HG02678 (cell line): ENCODE results near the gene PBX4.
"Not testable (repeated sequence)": the region's sequence is repeated elsewhere in the genome, so short reads cannot be mapped to it uniquely, and the experiment has no call there.

Source experiments
- ATAC-seq: cut with Tn5 transposase; IDR thresholded peaks from one replicate; pipeline ENCODE4 v1.9.1; 2021; ENCODE audit warnings: mild to moderate bottlenecking, moderate library complexity; ENCODE audit not compliant: unreplicated experiment

The PBX4 gene, protein sequence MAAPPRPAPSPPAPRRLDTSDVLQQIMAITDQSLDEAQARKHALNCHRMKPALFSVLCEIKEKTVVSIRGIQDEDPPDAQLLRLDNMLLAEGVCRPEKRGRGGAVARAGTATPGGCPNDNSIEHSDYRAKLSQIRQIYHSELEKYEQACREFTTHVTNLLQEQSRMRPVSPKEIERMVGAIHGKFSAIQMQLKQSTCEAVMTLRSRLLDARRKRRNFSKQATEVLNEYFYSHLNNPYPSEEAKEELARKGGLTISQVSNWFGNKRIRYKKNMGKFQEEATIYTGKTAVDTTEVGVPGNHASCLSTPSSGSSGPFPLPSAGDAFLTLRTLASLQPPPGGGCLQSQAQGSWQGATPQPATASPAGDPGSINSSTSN

DNA sequence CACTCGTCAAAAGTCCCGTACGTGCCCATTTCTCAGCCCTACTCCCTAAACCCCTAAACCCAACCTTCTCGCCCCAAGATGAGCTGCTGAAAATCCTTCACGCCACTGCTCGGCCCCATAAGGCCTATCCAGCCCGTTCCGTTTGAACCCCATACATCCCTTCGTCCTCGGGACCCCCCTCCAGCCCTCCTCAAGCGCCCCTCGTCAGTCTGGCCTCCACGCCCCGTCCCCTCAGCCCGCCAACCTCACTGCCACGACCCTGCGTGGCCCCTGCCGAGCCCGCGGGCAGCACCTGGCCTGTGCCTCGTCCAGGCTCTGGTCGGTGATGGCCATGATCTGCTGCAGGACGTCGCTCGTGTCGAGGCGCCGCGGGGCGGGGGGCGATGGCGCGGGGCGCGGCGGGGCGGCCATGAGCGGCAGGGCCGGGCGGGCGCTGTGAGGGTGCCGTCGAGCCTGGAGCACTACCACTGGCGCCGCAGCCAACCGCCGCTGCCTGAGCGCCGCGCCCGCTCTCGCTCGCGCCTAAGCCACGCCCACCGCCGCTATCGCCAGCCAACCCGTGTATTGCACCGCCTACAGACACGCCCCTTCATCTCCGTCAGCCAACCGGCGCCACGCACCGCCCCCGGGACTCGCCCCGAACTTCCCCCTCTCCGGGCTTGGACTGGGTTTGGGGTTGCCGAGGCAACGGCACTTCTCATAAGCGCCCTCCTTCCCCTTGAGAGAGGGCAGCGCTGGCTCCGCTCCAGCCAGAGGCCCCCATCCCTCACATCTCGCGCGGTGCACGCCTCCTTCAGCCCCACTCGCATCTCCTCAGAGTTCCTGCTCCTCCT, at the start of gene PBX4:
PBX4 (minus strand) TSS at position 469 of the 833 bp plus-strand sequence; CDS start at position 411, 58 bp downstream.
- ATAC-seq, result peak; percentile 98

DNA sequence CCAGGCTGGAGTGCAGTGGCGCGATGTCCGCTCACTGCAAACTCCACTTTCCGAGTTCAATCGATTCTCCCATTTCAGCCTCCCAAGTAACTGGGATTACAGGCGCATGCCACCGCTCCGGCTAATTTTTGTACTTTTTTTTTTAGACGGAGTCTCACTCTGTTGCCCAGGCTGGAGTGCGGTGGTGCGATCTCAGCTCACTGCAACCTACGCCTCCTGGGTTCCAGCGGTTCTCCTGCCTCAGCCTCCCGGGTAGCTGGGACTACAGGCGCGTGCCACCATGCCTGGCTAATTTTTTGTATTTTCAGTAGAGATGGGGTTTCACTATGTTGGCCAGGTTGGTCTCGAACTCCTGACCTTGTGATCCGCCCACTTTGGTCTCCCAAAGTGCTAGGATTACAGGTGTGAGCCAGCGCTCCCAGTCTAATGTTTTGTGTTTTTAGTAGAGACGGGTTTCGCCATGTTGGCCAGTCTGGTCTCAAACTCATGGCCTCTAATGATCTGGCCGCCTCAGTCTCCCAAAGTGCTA, 47.0 kb upstream of the PBX4 start:
- ATAC-seq, result not testable (repeated sequence)

DNA sequence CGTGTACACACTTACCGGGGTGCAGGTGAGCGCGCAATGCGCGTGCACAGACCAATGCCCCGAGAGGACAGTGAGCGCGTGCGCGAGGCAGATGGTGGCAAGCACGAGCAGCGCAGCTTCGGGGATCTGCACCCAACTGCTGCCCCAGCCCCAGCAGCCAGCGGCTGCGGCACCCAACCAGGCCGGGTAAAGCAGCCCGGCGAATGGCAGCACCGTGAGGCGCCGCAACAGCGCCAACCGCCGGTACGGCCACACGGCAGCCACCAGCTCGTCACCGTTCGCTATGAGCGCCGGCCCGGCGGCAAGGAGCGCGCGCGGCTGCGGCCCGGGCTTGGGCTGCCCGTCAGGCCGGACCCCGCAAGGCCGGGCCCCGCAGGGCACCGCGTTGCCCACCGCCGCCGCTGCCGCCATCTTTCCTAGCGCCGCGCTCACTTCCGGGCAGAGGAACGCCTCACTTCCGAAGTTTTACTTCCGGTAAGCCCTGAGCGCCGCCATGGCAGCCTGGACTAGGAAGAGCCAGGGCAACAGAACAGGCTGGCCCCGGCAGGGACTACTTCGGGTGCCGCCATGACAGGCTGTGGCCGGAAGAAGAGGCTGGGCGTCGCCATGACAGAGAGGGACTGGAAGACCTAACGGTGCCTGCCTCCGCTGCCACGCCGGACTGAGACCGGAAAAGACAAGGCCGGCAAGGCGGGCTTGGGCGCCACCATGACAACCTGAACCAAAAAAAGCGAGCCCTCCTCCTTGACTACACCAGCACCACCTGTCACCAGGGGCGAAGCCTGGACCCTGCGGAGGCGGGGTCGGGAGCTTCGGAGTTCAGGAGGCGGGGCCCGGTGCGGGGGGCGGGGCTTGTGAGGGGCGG, 45.0 kb upstream of the PBX4 start, which contains the start of gene ATP13A1:
ATP13A1 (minus strand) TSS at position 421 of the 865 bp plus-strand sequence; CDS start at position 411, 10 bp downstream.
- peak; percentile 72 for ATAC-seq

DNA sequence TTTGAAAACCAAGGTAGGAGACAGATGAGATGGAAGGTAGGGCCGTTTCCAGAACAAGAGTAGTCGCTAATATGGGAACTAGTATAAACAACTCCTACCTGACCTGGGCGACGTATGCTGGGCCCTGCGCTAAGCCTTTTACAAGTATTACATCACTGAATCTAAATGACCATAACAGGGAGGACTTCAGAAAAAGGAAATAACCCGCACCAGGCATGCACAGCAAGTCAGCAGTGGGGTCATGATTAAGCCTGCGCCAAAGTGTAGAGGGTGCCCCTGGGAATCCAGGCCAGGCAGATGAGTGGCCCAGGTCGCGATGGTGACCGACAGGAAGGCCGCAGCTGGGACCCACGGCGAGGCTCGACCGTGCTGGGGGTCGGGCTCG, 44.4 kb upstream of the PBX4 start:
- no peak for ATAC-seq

DNA sequence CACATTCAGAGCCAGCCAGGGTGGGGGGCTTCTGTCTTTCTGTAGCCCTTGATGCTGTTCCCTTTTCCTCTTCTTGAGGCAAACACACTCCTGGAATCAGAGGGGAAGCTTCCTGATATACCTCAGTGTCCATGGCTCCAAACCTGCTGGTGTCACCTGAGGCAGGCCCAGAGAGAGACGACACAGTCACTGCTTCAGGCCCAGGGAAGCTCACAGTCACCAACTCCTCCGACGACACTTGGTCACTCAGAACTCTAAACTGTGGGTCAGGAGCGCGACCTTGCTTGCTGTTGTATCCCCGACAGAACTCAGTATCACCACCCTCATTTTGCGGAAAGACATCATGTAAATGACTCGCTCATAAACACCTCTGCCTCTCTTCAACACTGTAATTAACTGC, 43.9 kb upstream of the PBX4 start:
- ATAC-seq, result no peak

DNA sequence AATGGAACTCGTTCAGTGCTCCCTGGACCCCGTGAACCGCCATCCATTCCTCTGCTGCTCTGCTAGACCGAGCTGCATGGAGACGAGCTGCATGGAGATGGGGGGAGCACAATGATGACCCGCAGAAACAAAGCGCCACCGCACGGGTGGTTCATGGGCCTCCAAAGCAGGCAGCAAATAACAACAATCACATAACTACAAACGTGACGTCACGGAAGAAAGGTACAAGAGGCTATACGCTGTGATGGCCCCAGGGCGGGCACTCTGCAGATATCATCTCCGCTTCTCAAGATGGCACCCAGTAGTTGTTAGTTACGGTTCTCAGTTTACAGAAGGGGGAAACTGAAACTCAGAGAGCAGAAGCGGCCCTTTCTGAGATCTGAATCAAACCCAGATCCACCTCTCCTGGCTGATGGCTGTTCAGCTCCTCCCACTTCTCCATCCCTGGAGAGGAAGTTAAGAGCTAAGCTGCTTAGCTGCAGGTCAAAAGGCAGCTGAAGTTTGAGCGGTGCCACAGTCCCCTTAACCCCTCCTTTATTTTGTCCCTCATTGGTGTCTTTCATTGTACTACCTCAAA, 43.3 kb upstream of the PBX4 start:
- peak; percentile 30 for ATAC-seq

DNA sequence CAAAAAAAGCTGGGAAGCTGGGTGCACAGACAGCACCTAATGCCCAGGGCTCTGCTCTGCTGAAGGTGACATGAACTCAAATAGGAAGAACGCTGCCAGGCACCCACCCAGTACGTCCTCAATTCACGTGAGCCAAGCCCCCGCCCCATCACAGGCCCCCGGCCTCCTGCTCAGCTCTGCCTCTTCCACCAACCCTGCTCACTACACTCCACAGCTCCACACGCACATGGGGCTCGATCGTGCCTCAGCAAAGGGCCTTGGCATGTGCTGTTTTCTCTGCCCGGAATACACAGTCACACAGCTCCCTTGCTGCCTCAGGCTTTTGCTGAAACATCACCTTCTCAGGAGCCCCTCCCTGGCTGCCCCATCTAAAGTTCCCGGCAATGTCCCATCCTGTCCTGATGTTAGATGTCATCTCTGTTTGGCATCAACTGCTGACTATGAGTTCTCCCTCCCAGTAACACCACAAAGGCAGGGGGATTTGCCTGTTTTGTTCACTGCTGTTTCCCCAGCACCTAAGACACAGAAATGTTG, 42.7 kb upstream of the PBX4 start:
- ATAC-seq, result no peak

DNA sequence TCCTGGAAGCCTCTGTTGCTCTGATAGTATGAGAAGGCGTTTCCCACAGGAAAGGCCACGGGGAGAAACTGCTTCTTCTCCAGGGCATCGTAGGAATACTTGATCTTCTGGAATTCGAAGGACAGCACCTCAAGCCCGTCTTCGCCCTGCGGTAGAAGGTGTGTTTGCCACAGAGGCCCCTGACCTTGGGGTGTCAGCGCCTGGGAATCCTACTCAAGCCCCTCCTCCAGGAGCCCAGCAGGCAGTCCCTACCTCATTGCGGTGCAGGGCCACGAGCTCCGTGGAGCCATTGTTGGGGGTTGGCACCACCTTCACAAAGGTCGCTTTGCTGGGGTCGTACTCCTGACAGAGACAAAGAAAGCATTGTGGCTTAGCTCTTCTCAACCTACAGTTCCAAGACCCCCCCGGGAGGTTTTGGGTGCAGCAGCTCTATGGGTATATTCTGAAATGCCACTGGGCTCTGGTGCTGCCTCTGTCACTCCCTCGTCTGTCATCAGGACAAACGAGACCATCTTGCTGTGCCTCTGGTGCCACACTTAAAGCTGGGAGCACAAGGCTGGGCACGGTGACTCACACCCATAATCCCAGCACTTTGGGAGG, 41.3 kb upstream of the PBX4 start:
- ATAC-seq, result no peak

DNA sequence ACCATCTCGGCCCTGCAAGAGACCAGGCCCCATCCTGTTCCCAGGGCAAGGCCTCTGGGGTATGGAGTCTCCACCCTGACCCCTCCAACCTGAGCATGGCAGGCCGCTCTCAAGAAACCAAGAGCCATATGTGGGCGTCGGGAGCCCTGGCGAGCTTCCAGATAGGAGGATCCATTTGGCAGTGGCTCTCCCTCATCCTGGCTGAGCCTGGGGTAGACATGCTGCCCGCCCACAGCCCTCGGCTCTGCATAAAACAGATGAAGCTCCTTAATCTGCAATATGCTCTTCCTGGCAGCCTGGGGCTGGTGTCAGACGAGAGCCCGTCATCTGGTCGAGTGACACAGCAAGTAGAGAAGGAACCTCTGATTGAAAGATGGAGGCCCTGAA, 38.9 kb upstream of the PBX4 start:
- ATAC-seq, result no peak

DNA sequence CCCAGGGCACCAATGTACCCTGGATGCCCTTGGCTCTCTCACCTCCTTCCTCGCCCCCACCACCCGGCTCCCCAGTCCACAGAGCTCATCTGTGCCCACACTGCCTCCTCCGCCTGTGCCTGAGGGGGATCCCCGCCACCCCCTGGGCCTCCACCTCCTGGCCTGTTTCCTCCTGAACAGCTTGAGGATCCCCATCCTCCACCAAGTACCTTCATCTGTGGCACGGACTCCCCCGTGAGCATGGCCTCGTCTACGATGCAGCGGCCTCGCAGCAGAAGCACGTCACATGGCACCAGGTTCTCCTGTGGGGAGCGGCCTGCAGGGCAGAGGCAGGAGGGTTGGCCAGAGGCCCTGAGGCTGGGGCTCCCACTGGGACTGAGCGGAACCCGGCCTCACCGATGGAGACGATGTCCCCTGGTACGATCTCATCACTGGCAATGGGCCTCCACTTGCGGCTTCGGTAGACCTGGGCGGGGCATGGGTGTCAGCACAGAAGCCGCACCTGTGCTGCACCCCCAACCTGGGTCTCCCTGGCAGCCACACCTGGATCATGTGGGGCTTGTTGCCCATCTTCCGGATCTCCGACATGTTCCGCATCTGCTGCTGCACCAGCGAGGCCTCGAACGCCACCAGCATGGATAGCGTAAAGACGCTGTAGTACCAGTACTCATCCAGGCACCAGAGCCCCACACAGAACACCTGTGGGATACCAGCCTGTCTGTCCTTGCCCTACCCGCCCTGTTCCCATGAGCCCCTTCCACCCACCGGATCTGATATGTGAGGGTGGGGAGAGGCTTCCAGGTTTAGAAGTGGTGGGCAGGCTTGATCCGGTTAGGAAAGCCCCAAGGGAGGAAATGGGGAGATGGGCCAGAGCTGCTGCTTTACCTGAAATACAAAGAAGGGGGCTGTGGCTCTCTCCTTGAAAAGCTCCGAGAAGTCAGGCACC, 38.2 kb upstream of the PBX4 start:
- no peak for ATAC-seq

DNA sequence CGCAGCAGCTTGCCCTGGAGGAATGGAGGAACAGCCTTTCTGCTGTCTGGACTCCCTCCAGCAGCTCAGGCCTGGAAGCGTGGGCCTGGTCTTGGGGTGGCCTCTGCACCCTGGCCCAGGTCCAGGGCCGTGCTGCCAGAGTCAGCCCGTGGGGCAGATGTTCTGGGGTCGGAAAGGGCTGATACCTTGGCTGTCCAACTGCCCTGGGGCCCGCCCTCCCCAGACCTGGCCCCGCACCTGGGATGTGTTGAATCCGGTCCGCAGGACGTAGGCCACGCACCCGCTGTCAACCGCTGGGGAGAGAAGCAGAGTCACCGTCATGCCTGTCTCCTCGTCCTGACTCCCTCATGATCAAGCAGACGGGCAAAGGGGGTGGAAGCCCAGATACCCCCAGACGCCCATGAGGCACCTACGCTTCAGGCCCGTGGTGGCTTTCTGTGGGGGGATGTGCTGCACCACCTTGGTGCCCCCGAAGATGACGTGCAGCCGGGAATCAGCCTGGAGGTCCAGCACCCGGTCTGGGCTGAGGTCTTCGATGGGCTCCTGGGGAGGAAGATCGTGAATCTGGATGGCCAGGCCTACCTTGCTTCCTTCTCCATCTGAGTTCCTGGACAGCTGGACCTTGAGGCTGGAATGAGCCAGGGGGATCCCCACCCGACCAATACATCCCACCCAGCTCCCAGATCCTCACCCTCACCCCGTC, 37.3 kb upstream of the PBX4 start:
- no peak for ATAC-seq

DNA sequence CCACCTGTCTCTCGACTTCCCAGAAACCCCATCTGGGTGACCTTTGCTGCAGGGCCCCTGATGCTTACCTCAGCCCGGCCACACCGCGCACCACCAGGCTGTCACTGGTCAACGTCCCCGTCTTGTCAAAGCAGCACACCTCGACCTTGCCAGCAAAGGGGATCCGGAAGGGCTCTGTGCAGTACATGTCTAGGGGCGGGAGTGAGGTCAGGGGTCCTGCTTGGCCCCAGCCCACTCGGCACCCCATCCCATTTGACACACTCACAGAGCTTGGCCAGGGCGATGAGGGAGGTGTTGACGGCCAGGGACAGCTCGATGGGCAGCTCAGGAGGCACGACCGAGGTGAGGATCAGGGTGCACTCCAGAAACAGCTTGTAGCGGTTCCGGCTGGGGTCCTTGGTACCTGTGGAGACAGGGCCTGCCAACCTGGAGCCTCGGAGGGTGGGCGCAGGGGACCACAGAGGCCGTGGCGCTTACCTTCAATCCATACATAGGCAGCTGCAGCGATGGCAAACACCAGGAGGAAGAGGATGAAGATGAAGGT, 36.6 kb upstream of the PBX4 start:
- no peak for ATAC-seq

DNA sequence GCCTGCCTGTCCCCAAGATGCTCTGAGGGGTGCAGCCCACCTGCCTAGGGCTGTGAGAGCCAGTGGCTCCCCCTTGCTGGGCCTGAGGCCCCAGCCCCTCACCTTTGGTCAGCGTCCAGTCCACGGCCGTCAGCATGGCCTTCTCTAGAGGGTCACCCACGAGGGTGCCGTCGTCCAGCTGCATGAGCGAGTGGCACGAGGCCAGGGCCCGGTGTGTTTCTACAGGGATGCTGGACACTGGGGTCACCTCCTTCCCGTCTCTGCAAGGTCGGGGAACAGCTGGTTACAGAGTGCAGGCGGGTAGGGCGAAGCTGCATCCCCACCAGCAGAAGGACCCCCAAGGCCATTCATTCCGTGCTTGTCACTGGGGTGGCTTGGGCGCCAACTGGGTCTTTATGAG, 36.0 kb upstream of the PBX4 start:
- no peak for ATAC-seq

DNA sequence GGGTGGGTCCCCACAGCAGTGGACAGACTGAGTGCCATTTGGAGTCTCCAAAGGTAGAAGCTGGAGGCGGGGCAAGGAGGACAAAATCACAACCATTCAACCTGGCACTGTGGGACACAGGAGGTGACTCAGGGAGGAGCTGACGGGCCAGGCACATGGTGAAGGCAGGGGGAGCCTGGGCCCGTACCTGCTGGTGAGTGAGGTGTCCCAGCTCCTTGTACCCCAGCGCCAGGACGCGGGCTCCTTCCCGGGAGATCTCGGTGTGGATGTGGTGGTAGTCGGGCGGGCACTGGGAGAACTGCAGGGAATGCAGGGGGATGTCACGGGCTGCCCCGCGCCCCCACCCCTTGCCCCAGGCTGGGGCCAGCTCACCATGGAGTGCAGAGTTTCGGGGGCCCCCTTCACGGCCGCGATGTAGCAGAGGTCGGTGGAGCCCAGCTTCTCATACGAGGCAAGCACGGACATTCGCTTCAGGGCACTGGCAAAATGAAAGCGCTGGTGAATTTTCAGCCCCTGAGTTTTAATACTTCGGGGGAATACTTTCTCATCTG, 35.2 kb upstream of the PBX4 start:
- no peak for ATAC-seq

DNA sequence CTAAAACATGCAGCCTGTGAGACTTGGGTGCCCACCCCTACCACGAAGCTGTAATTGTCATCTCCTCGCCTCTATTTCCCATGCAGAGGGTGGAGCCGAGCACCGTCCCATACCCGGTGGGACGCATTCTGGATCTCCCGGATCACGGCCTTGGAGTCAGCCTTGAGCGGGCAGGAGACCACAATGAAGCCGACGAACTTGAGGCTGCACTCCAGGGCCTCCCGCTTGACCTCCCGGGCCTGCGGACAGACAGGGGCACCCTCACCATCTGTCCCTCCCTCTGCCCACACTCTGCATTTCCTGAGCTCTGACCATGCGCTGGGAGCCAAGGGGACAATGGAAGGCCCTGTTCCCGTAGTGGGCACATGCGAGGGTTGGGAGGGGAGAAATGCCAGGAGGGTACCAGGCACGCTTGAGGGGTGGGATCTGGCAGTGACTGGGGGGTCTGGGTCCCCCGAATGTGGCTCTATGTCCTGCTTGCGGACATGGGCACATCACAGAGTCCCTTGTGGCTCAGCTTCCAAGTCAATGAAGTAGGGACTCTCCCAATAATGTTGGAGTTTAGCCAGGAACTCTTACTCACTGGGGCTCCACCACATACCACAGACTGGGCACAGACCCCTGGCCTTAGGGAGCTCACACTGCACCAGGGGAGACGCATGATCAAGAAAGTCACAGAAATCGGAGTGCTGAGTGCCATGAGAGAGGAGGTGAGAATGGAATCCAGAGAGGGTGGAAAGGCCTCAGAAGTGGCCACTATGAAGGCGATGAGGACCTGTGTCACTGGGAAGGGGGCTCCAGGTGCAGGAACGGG, 34.2 kb upstream of the PBX4 start:
- ATAC-seq, result no peak

DNA sequence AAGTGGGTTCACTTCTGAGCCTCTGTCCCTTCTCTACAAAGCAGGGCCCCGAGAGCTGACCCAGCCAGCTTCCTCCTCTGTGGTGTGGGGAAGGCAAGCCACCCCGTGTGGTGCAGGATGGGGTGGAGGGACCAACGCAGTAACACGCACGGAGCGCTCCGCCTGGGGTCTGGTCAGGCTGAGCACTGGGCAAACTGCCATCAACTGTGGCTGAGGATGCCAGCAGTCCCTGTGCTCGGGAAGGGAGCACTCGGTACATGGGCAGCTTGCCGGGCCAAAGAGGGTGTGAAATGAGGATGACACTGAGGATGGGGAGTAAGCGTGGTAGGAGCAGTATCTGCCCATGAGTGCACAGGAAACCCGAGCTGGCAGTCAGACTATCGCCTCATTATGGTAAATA, 32.6 kb upstream of the PBX4 start:
- no peak for ATAC-seq

DNA sequence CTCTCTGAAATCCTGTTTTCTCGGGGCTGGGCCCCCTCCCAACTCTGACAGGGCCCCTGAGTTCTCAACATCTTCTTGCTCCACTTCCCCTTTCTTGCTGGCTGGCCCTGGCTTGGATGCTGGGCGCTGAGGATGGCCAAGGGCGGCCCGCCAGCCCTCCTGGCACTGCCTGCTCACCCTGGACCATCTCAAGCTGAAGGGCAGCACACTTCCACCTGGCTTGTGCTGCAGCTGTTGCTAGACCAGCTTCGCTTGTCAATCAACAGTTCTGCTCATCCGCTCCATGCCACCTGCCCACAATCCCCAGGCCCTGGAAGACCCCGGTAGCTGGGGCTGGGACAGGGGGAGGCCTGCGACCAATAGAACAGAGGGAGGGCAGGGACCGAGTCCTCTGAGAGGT, 31.8 kb upstream of the PBX4 start:
- ATAC-seq, result no peak
